OCI-LY1 (cell line): ENCODE results near the gene OLIG1.

Experiments used
- H2AFZ ChIP-seq: fragments of 200-600 bp; sonication (generic), shearing (Covaris generic); 2 replicates; pipeline ENCODE4 v1.6.0; 2014; ENCODE audit warnings: antibody characterized with exemption, mild to moderate bottlenecking, low read length
- H3F3A ChIP-seq: fragments of 200-600 bp; sonication (generic), shearing (Covaris generic); 2 replicates; pipeline ENCODE4 v1.6.0; 2014; ENCODE audit warnings: mild to moderate bottlenecking, antibody characterized with exemption, low read length, moderate library complexity; ENCODE audit not compliant: insufficient read depth
- H3K27ac ChIP-seq: fragments of 200-600 bp; sonication (generic); 2 replicates; pipeline ENCODE4 v1.5.1; 2014; ENCODE audit warnings: low read length, mixed run types, mild to moderate bottlenecking, low read depth; ENCODE audit not compliant: poor library complexity, severe bottlenecking
- H3K27me3 ChIP-seq: fragments of 200-600 bp; sonication (generic); 2 replicates; pipeline ENCODE4 v1.6.0; 2014; ENCODE audit warnings: antibody characterized with exemption, mild to moderate bottlenecking, low read length, moderate library complexity; ENCODE audit not compliant: insufficient read depth
- H3K36me3 ChIP-seq: fragments of 200-600 bp; sonication (generic); 2 replicates; pipeline ENCODE4 v1.6.1; 2014; ENCODE audit warnings: mild to moderate bottlenecking, antibody characterized with exemption, low read length, moderate library complexity, mixed read lengths; ENCODE audit not compliant: insufficient read depth
- H3K4me1 ChIP-seq: fragments of 200-600 bp; sonication (generic); 2 replicates; pipeline ENCODE4 v1.5.1; 2014; ENCODE audit warnings: mild to moderate bottlenecking, low read length, moderate library complexity; ENCODE audit not compliant: insufficient read depth, severe bottlenecking
- H3K4me2 ChIP-seq: fragments of 200-600 bp; sonication (generic), shearing (Covaris generic); 2 replicates; pipeline ENCODE4 v1.6.1; 2014; ENCODE audit warnings: low read length
- H3K4me3 ChIP-seq: fragments of 200-600 bp; sonication (generic); 2 replicates; pipeline ENCODE4 v1.5.1; 2014; ENCODE audit warnings: low read length, low read depth, mild to moderate bottlenecking, mixed read lengths; ENCODE audit not compliant: poor library complexity, severe bottlenecking
- H3K79me2 ChIP-seq: fragments of 200-600 bp; shearing (Covaris generic); 2 replicates; pipeline ENCODE4 v1.6.1; 2016; ENCODE audit warnings: mixed run types, low read length, mixed read lengths; ENCODE audit not compliant: insufficient read depth
- H3K9ac ChIP-seq: fragments of 200-600 bp; sonication (generic), shearing (Covaris generic); 2 replicates; pipeline ENCODE4 v1.6.1; 2014; ENCODE audit warnings: mild to moderate bottlenecking, low read length, mixed read lengths
- H3K9me2 ChIP-seq: fragments of 200-600 bp; sonication (generic), shearing (Covaris generic); 2 replicates; pipeline ENCODE4 v1.6.1; 2014; ENCODE audit warnings: low read depth, mild to moderate bottlenecking, low read length, mixed read lengths
- H3K9me3 ChIP-seq: fragments of 200-600 bp; shearing (Covaris generic); 2 replicates; pipeline ENCODE4 v1.6.1; 2014; ENCODE audit warnings: low read length, mixed read lengths
- H4K20me1 ChIP-seq: fragments of 200-600 bp; sonication (generic), shearing (Covaris generic); 2 replicates; pipeline ENCODE4 v1.6.0; 2016; ENCODE audit warnings: mild to moderate bottlenecking, low read length; ENCODE audit not compliant: insufficient read depth
- CTCF ChIP-seq: fragments of 200-600 bp; sonication (generic), shearing (Covaris generic); IDR thresholded peaks from 2 replicates; pipeline ENCODE4 v1.5.1; 2017; ENCODE audit warnings: mild to moderate bottlenecking, antibody characterized with exemption, low read length, moderate library complexity, mixed read lengths
- EZH2 ChIP-seq: fragments of 200-600 bp; sonication (generic), shearing (Covaris generic); IDR thresholded peaks from 2 replicates; pipeline ENCODE4 v1.8.0; 2017; ENCODE audit warnings: borderline replicate concordance, mixed run types, mild to moderate bottlenecking, antibody characterized with exemption, low read length, moderate library complexity, mixed read lengths

Gene OLIG1

GRCh38 chr21:33117101-33117888 is 47.4 kb downstream of the OLIG1 start:
- TF ChIP-seq CTCF = no peak
- TF ChIP-seq EZH2 = no peak
- H3K27me3 ChIP-seq = no peaks in the 10 kb centered on the region
- H4K20me1 ChIP-seq = no peaks in the 10 kb centered on the region
- H3F3A ChIP-seq = no peaks in the 10 kb centered on the region
- H3K9me2 ChIP-seq = no peaks in the 10 kb centered on the region
- no peak overlapping the region for H3K27ac ChIP-seq
- H3K79me2 ChIP-seq = no peaks in the 10 kb centered on the region
- no peak overlapping the region for H3K9ac ChIP-seq
- H3K36me3 ChIP-seq = no peaks in the 10 kb centered on the region
- H2AFZ ChIP-seq = no peak overlapping the region
- H3K4me1 ChIP-seq = no peaks in the 10 kb centered on the region
- H3K9me3 ChIP-seq = no peaks in the 10 kb centered on the region
- no peak overlapping the region for H3K4me2 ChIP-seq
- H3K4me3 ChIP-seq = no peak overlapping the region
